Measurements from ENCODE around the gene ISG15.
"Not testable (repeated sequence)": the region's sequence is repeated elsewhere in the genome, so short reads cannot be mapped to it uniquely, and the experiment has no call there.

The ISG15 gene

GRCh38 chr1:1030867-1031658 lies 17.8 kb downstream of the ISG15 start:
- not testable (repeated sequence) for DNase-seq

- no peak for DNase-seq
Observed at GRCh38 chr1:1031659-1032235, 18.4 kb downstream of the ISG15 start.

- no peak for DNase-seq
Observed at GRCh38 chr1:1032424-1032823, 19.1 kb downstream of the ISG15 start.

GRCh38 chr1:1033009-1033587 lies 19.8 kb downstream of the ISG15 start:
- DNase-seq = peak; percentile 97

GRCh38 chr1:1033731-1034438 lies 20.6 kb downstream of the ISG15 start:
- no peak for DNase-seq

GRCh38 chr1:1034439-1034781 lies 21.1 kb downstream of the ISG15 start:
- DNase-seq = no peak

- no peak for DNase-seq
Observed at GRCh38 chr1:1035291-1035943, 22.1 kb downstream of the ISG15 start.

- DNase-seq = no peak
Observed at GRCh38 chr1:1037366-1038327, 24.4 kb downstream of the ISG15 start.

GRCh38 chr1:1038694-1039093 lies 25.4 kb downstream of the ISG15 start:
- DNase-seq = no peak

GRCh38 chr1:1039145-1039910 lies 26.0 kb downstream of the ISG15 start:
- no peak for DNase-seq

GRCh38 chr1:1040004-1040991 lies 27.0 kb downstream of the ISG15 start:
- peak; percentile 96 for DNase-seq

GRCh38 chr1:1041092-1041523 lies 27.8 kb downstream of the ISG15 start:
- DNase-seq = no peak

GRCh38 chr1:1041873-1042272 lies 28.6 kb downstream of the ISG15 start:
- DNase-seq = no peak

- no peak for DNase-seq
Observed at GRCh38 chr1:1042835-1043234, 29.5 kb downstream of the ISG15 start.

GRCh38 chr1:1043411-1043810 lies 30.1 kb downstream of the ISG15 start:
- DNase-seq = no peak

- DNase-seq = no peak
Observed at GRCh38 chr1:1043921-1044320, 30.6 kb downstream of the ISG15 start.

GRCh38 chr1:1044455-1045078 lies 31.3 kb downstream of the ISG15 start:
- no peak for DNase-seq

- no peak for DNase-seq
Observed at GRCh38 chr1:1045129-1045528, 31.8 kb downstream of the ISG15 start.

GRCh38 chr1:1046243-1046642 lies 32.9 kb downstream of the ISG15 start:
- no peak for DNase-seq
